IPS DF 6.9 (cell line): ENCODE measurements around the gene EXOC2.

ENCODE experiments used
- DNase-seq: peaks from one replicate; pipeline ENCODE4 v3.0.0-alpha.2; 2013; ENCODE audit warnings: low read depth, low spot score
- H3K27ac ChIP-seq: one replicate; pipeline ENCODE4 v1.5.1; 2013; ENCODE audit warnings: low read length, control low read depth
- H3K27me3 ChIP-seq: 2 replicates; pipeline ENCODE4 v1.6.1; 2013; ENCODE audit warnings: mild to moderate bottlenecking, low read length; ENCODE audit not compliant: control insufficient read depth, insufficient read depth
- H3K36me3 ChIP-seq: 2 replicates; pipeline ENCODE4 v1.6.1; 2013; ENCODE audit warnings: low read length; ENCODE audit not compliant: control insufficient read depth, insufficient read depth
- H3K4me1 ChIP-seq: 2 replicates; pipeline ENCODE4 v1.6.1; 2013; ENCODE audit warnings: low read length; ENCODE audit not compliant: control insufficient read depth, insufficient read depth
- H3K4me3 ChIP-seq: 2 replicates; pipeline ENCODE4 v1.5.1; 2013; ENCODE audit warnings: mild to moderate bottlenecking, low read length
- H3K9me3 ChIP-seq: 2 replicates; pipeline ENCODE4 v1.6.1; 2013; ENCODE audit warnings: low read length, inconsistent platforms; ENCODE audit not compliant: control insufficient read depth, insufficient read depth
- WGBS: extraction: QIAGEN DNeasy Blood & Tissue Kit; methylation state at CpG from one replicate; pipeline ENCODE4 v1.1.7; 2013; ENCODE audit warnings: mixed read lengths, missing lambda C conversion rate; ENCODE audit not compliant: insufficient read length, insufficient coverage; 5-methylcytosine and 5-hydroxymethylcytosine counted together

Gene EXOC2

DNA sequence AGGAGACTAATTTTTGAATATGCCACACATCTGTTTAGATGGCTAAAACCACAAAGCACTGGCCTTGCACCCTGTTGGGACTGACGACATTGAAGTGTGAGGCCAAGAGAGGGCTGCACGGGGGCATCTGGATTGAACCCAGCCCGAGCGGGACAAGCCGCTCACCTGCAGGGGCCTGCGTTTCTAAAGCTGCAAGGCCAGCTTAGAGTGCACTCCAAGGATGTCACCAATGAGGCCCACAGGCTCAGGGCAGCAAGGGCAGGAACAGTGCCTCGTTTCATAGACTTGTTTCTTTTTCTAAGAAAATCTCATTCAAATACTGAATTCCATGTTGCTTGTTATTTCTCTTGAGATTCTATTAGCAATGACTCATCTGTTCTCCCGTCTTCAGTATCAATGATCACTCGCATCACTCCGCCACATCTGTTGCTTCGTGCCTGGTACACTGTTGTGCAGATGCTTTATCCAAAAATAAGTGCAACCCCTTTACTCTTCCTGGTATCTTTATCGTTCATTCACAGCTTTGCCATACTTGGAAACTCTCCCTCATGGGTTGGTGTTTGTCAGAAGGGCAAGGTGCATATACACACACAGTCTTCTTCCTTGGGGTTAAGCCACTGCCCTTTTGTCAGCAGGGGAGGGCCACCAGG lies 181.3 kb downstream of the EXOC2 start:
- H3K27me3 ChIP-seq = no peaks in the 10 kb centered on the region
- DNase-seq = no peak
- WGBS = no CpG with 5 or more reads among the region's 12 CpGs
- H3K4me3 ChIP-seq = no peak overlapping the region
- no peaks in the 10 kb centered on the region for H3K9me3 ChIP-seq
- H3K36me3 ChIP-seq = no peaks in the 10 kb centered on the region
- no peaks in the 10 kb centered on the region for H3K4me1 ChIP-seq
- no peak overlapping the region for H3K27ac ChIP-seq

- Histone ChIP-seq H3K9me3 (no peaks in the 10 kb centered on the region), H3K36me3 (no peaks in the 10 kb centered on the region; the same call in 1 of the 2 replicates), H3K27ac (no peak overlapping the region), H3K27me3 (no peaks in the 10 kb centered on the region), H3K4me1 (no peaks in the 10 kb centered on the region), H3K4me3 (no peak overlapping the region)
- WGBS = no CpG with 5 or more reads among the region's 4 CpGs
- no peak for DNase-seq
Observed at GRCh38 chr6:509676-510075, 183.3 kb downstream of the EXOC2 start.

DNA sequence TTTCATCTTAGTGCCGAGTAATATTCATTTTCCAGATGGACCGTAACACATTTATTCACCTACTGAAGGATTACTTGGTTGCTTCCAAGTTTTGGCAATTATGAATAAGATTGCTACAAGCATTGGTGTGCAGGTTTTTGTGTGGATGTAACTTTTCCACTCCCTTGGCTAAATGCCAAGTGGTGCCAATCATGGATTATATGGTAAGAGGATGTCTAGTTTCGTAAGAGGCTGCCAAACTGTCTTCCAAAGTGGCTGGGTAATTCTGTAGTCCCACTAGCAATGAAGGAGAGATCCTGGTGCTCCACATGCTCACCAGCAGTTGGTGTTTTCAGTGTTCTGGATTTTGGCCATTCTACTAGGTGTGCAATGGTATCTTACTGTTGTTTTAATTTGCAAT lies 184.3 kb downstream of the EXOC2 start:
- peaks cover 2% of the 10 kb centered on the region for H3K36me3 ChIP-seq
- no peaks in the 10 kb centered on the region for H3K27me3 ChIP-seq
- no peaks in the 10 kb centered on the region for H3K9me3 ChIP-seq
- no peak overlapping the region for H3K4me3 ChIP-seq
- WGBS = no CpG with 5 or more reads among the region's 3 CpGs
- H3K4me1 ChIP-seq = no peaks in the 10 kb centered on the region
- H3K27ac ChIP-seq = no peak overlapping the region
- no peak for DNase-seq

DNA sequence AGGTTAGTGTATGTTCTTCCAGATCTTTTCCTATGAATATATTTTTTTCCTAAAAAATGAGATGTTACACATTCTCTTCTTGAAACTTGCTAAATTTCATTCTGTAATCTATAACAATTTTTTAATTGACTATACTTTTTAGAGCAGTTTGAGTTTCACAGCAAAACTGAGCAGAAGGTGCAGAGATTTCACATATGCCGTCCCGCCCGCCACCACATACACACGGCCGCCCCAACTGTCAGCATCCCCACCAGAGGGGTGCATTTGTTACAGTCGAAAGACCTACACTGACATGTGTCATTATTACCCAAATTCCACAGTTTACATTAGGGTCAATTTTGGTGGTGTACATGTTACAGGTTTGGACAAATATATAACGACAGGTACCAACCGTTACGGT lies 184.9 kb downstream of the EXOC2 start:
- H3K27ac ChIP-seq = no peak overlapping the region
- DNase-seq = no peak
- no peaks in the 10 kb centered on the region for H3K27me3 ChIP-seq
- H3K4me3 ChIP-seq = no peak overlapping the region
- peaks cover 2% of the 10 kb centered on the region for H3K36me3 ChIP-seq
- no peaks in the 10 kb centered on the region for H3K4me1 ChIP-seq
- WGBS = no CpG with 5 or more reads among the region's 9 CpGs
- no peaks in the 10 kb centered on the region for H3K9me3 ChIP-seq

GRCh38 chr6:506920-507622 lies 185.9 kb downstream of the EXOC2 start:
- Histone ChIP-seq H3K27me3 (no peaks in the 10 kb centered on the region), H3K36me3 (peaks cover 2% of the 10 kb centered on the region), H3K9me3 (no peaks in the 10 kb centered on the region), H3K4me3 (no peak overlapping the region), H3K4me1 (no peaks in the 10 kb centered on the region), H3K27ac (no peak overlapping the region)
- no CpG with 5 or more reads among the region's 1 CpG for WGBS
- DNase-seq = no peak

DNA sequence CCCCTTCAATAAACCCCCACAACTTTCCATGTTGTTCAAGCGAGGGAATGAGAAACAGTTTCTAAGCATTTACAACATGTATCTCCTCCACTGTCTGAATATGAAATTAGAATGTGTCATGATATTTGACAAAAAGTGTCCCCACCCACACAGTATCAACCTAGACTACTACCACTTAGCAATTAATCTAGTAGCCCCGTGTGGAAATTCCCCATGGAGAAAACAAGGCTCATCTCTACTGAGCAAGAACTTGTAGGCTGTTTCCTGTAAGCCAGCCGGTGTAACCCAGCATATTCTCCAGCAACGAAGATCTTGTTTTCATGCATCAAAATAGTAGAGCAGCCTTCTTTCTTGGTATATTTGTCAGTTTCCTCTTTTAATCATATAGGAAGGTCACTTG lies 186.4 kb downstream of the EXOC2 start:
- H3K9me3 ChIP-seq = no peaks in the 10 kb centered on the region
- H3K27ac ChIP-seq = no peak overlapping the region
- H3K27me3 ChIP-seq = no peaks in the 10 kb centered on the region
- peaks cover 2% of the 10 kb centered on the region for H3K36me3 ChIP-seq
- no peak for DNase-seq
- WGBS = no CpG with 5 or more reads among the region's 4 CpGs
- no peak overlapping the region for H3K4me3 ChIP-seq
- no peaks in the 10 kb centered on the region for H3K4me1 ChIP-seq

- DNase-seq = no peak
- Histone ChIP-seq H3K9me3 (no peaks in the 10 kb centered on the region), H3K4me3 (no peak overlapping the region), H3K36me3 (peaks cover 2% of the 10 kb centered on the region), H3K4me1 (no peaks in the 10 kb centered on the region), H3K27ac (no peak overlapping the region), H3K27me3 (no peaks in the 10 kb centered on the region)
- WGBS = no CpG with 5 or more reads among the region's 10 CpGs
Observed at GRCh38 chr6:505374-505773, 187.6 kb downstream of the EXOC2 start.

GRCh38 chr6:504446-504980 lies 188.4 kb downstream of the EXOC2 start:
- no peaks in the 10 kb centered on the region for H3K4me1 ChIP-seq
- no peak overlapping the region for H3K4me3 ChIP-seq
- no peaks in the 10 kb centered on the region for H3K9me3 ChIP-seq
- H3K36me3 ChIP-seq = peaks cover 2% of the 10 kb centered on the region
- no peaks in the 10 kb centered on the region for H3K27me3 ChIP-seq
- no peak for DNase-seq
- WGBS = no CpG with 5 or more reads among the region's 8 CpGs
- H3K27ac ChIP-seq = no peak overlapping the region

GRCh38 chr6:503610-504362 lies 189.2 kb downstream of the EXOC2 start:
- Histone ChIP-seq H3K27ac (no peak overlapping the region), H3K27me3 (no peaks in the 10 kb centered on the region), H3K4me1 (no peaks in the 10 kb centered on the region), H3K36me3 (peaks cover 2% of the 10 kb centered on the region), H3K4me3 (no peak overlapping the region), H3K9me3 (no peaks in the 10 kb centered on the region)
- WGBS = no CpG with 5 or more reads among the region's 32 CpGs
- DNase-seq = no peak

- WGBS = no CpG with 5 or more reads among the region's 7 CpGs
- no peaks in the 10 kb centered on the region for H3K4me1 ChIP-seq
- H3K27ac ChIP-seq = no peak overlapping the region
- H3K4me3 ChIP-seq = no peak overlapping the region
- DNase-seq = no peak
- H3K27me3 ChIP-seq = no peaks in the 10 kb centered on the region
- no peaks in the 10 kb centered on the region for H3K9me3 ChIP-seq
- H3K36me3 ChIP-seq = peaks cover 2% of the 10 kb centered on the region
Observed at GRCh38 chr6:502761-503160, 190.2 kb downstream of the EXOC2 start.
